ENCODE results near the gene CASP5.

The CASP5 gene

DNA sequence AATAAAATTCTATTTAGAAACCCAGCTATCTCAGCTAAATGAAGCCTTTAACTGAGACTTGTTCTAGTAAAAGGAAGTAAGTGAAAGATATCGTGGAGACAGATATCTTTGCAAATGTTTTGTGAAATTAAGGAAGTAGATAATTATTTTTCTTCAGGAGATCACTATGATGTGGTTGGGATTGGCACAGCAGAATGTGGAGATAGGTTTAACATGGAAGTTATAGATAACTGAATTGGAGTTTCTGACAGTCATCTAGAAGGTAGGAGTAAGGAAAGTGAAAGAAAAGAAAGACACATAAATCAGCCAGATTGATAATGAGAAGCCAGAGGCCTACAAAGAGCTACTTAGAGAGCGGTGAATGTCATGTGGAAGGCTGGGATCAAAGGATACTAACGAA, 4.7 kb upstream of the CASP5 start:
- in situ Hi-C loops (cut with MboI; ENCODE audit: low pct_unique_long_range_greater_than_20kb, low sequenced_read_pairs, unreplicated experiment) = no loop called here
- TF ChIP-seq, protein P1, sequence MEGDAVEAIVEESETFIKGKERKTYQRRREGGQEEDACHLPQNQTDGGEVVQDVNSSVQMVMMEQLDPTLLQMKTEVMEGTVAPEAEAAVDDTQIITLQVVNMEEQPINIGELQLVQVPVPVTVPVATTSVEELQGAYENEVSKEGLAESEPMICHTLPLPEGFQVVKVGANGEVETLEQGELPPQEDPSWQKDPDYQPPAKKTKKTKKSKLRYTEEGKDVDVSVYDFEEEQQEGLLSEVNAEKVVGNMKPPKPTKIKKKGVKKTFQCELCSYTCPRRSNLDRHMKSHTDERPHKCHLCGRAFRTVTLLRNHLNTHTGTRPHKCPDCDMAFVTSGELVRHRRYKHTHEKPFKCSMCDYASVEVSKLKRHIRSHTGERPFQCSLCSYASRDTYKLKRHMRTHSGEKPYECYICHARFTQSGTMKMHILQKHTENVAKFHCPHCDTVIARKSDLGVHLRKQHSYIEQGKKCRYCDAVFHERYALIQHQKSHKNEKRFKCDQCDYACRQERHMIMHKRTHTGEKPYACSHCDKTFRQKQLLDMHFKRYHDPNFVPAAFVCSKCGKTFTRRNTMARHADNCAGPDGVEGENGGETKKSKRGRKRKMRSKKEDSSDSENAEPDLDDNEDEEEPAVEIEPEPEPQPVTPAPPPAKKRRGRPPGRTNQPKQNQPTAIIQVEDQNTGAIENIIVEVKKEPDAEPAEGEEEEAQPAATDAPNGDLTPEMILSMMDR (IDR thresholded peaks at IDR 0.05; ENCODE audit: extremely low read depth, insufficient read depth, missing control alignments) = no peak
- no peak for DNase-seq (ENCODE audit: low spot score)

DNA sequence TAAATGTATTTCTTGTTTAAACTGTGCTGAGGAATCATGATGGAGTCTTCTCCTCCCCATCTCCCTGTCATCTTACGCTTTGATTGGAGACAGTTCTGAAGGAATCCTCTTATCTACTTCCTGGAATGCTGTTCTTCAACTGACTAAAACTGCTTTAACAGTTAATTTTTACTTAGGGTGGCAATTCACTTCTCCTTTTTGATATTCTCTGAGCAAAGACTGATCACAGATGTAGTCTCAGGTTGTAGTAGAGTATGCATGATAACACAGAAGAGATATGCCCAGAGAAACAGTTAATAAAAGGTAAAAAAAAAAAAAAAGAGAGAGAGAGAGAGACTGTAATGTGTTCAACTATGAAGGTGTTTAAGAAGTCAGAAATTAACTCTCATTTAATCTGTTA, 1.4 kb upstream of the CASP5 start:
- no peak for DNase-seq (ENCODE audit: low spot score)
- TF ChIP-seq, protein P1 (IDR thresholded peaks at IDR 0.05; ENCODE audit: extremely low read depth, insufficient read depth, missing control alignments) = no peak
- in situ Hi-C loops (cut with MboI; ENCODE audit: low pct_unique_long_range_greater_than_20kb, low sequenced_read_pairs, unreplicated experiment) = no loop called here

DNA sequence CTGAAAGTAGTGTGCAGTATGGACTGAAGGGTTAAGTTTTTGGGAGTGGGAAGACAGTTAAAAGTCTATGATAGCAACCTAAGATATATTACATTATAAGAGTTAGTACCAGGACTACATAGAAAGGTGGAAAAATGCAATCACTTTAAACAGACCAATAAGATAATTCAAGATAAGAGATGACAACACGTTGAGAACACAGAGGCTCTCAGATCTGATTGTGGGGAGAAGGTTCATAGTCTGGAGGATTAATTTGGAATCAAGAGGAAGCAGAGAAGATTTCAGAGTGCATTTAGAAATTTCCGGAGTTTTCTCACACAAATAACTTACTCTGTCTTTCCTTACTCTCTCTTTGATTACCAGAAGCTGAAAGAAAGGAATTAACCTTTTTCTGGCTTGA, 441 bp downstream of the CASP5 start:
- TF ChIP-seq, protein P1 (IDR thresholded peaks at IDR 0.05; ENCODE audit: extremely low read depth, insufficient read depth, missing control alignments) = no peak
- DNase-seq (ENCODE audit: low spot score) = no peak
- in situ Hi-C loops (cut with MboI; ENCODE audit: low pct_unique_long_range_greater_than_20kb, low sequenced_read_pairs, unreplicated experiment) = no loop called here

DNA sequence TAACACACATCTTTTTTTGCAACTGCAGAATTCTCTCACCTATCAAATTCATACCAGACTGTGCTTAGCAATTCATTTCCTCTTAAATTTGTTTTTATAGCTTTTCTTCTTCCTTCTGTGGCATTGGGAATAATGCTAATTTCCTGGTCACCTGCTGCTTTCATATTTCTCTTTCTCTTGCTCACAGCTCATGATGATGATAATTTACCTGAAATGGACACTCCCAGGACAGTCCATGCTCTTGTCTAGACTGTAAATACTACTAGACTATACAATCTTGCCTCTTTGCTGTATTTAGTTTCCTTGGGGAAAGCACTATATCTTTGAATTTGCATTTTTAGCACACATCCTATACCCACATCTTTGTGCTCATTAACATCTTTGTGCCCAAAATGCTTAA, 15.5 kb downstream of the CASP5 start:
- in situ Hi-C loops (cut with MboI; ENCODE audit: low pct_unique_long_range_greater_than_20kb, low sequenced_read_pairs, unreplicated experiment) = no loop called here
- TF ChIP-seq, protein P1 (IDR thresholded peaks at IDR 0.05; ENCODE audit: extremely low read depth, insufficient read depth, missing control alignments) = no peak
- DNase-seq (ENCODE audit: low spot score) = no peak

DNA sequence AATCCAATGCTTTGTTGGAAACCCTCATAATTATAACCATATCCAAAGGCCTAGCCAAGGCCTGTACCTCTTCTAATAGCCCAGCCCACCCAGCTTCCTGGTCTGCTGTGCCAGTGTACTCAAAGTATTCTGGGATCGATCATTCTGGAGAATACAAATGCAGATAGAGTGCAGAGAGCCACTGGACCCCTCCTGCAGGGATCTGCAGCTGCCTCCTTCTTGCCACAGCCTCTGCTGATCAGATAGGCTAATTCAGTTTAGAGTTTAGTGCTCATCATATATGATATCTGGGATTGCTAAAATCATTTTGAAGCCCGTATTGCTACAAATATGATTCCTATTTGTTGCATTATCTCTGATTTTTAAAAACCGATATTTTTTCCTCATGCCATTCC, 17.5 kb downstream of the CASP5 start:
- in situ Hi-C loops (cut with MboI; ENCODE audit: low pct_unique_long_range_greater_than_20kb, low sequenced_read_pairs, unreplicated experiment) = no loop called here

DNA sequence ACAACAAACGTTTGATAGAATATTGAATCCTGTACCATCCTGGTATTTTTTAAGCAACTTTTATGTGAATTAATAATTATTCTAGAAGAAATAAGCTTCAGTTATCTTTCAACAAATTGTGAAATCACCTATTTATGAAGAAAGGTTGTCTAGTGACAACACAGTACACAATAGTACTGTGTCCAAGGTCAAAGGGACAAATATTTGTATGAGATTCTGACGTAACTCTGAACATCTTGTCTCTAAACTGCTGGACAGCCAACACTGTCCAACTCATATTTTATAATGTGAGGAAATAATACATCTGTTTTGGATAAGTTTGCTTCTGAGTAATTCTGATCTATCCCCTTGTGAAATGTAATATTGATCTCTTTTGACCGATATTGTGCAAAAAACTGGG, 18.9 kb downstream of the CASP5 start:
- in situ Hi-C loops (cut with MboI; ENCODE audit: low pct_unique_long_range_greater_than_20kb, low sequenced_read_pairs, unreplicated experiment) = no loop called here
- DNase-seq (ENCODE audit: low spot score) = no peak
- TF ChIP-seq, protein P1 (IDR thresholded peaks at IDR 0.05; ENCODE audit: extremely low read depth, insufficient read depth, missing control alignments) = no peak

More for the DNA sequence above, 17.5 kb downstream of the CASP5 start:
- TF ChIP-seq, protein P1 (IDR thresholded peaks at IDR 0.05; ENCODE audit: extremely low read depth, insufficient read depth, missing control alignments) = no peak
- DNase-seq (ENCODE audit: low spot score) = no peak

DNA sequence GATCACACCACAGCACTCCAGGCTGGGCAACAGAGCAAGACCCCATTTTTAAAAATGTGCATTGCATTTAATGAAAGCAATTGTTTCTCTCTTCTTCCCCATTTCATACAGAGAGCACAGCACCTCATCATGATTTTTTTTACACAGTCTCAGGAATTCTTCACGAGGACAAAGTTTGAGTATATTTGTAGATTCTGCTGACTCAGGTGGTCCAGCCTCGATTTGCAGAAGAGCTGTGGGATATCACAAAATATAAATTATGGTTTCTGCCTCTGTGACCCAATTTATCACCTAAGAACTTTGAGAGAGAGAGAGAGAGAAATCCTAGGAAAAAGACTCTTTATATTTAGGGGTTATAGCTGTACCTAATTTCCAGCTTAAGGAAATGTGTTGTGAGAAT, 19.8 kb downstream of the CASP5 start:
- in situ Hi-C loops (cut with MboI; ENCODE audit: low pct_unique_long_range_greater_than_20kb, low sequenced_read_pairs, unreplicated experiment) = no loop called here
- TF ChIP-seq, protein P1 (IDR thresholded peaks at IDR 0.05; ENCODE audit: extremely low read depth, insufficient read depth, missing control alignments) = no peak
- DNase-seq (ENCODE audit: low spot score) = no peak
